Measurements from ENCODE around the gene GPR15. TPM values are rescaled to one million over a fixed set of nuclear protein-coding genes. Genes with fewer than 3 reads are reported as not detected.

Gene GPR15
- total and polyA plus RNA-seq, 10 of the 15 experiments (the other 5 are each of a cell fraction or from before 2014, with no cell fraction given) = 70.7 to 150 (median 115) TPM

DNA sequence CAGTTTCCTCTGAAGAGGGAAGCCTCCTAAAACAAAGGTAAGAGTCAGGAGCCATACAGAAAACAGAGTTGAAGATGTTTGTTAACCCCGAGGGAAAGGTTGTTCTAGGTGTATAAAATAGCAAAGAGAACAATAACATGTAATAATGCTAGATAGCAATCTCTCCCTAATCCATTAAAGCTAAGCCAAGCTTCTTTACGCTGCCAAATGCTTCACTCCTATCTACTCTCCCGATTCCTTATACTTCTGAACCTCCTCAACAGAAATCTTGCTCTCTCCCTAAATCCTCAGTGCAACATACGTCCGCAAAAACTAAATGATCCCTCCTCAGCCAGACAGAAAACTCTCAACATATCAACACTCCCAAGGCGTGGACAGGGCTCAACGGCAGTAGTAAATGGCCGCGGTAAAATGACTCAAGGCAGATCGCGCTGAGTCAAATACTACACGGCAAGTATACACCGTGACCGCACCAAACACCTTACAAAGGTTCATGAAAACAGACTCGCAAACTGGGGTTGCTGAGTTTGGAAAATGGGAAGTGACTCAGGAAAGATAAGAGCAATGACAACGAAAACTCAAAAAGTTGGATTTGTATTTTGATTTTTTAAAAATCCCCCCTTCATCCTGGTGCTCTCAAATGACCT lies 9.8 kb upstream of the GPR15 start (continued):
- 0 out of 2 replicates have a peak, but pooled peaks have one; percentile 52 for TF ChIP-seq YBX1 (IDR thresholded peaks at IDR 0.05)

DNA sequence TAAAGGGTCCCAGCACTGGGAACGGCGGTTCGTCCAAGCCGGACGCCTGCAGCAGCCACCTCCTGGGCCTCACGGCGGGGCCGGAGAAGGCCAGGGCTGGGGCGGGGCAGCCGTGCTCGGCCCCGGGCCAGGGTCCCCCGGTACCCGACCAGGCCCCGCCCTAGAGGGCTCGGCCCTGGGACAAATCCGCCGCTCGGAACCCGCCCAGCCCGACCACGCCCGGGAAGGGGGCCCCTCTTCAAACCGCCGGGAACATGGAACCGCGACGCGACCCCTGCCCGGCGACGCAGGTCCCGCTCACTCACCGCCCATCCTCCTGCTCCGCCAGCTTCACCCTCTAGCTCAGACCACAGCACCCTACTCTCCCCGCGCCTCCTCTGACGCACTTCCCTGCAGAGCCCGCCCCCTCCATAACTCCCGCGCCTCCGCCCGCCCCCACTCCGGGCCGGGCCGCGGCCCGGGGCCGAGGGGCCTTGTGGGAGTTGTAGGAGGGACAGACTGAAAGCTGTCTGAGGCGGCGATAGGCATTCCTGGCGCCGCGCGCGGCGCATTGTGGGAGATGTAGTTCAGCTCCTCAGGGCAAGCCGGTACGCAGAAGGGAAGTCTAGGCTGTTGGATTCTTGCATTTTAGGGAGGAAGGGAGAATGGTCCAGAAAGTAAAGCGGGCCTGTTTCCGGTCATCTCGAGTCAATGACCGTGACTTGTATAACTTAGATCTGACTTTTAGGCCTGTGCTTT lies 9.1 kb upstream of the GPR15 start, which contains the start of gene CLDND1:
CLDND1 (minus strand) TSS at position 359 of the 738 bp plus-strand sequence. CDS start 1,478 bp downstream, outside the sequence.
- Histone ChIP-seq H3K4me1 (ENCODE audit: control insufficient read depth, insufficient read depth, low read length) (peaks cover 14% of the 10 kb centered on the region; the same call in 1 of the 2 replicates), H3K27me3 (replicated peaks in 1 of 2; ENCODE audit: control insufficient read depth in 2 of 2, insufficient read depth in 2 of 2, low read length in 1 of 2) (no peaks in the 10 kb centered on the region), H3K4me3 (peak within 1 kb of the TSS; percentile 82), H3K79me2 (ENCODE audit: control insufficient read depth, insufficient read depth, low read length) (peaks cover 98% of the 10 kb centered on the region), H3K9ac (ENCODE audit: control insufficient read depth, insufficient read depth, low read length) (peak within 1 kb of the TSS; percentile 89), H4K20me1 (ENCODE audit: control insufficient read depth, insufficient read depth) (no peaks in the 10 kb centered on the region), H3K9me3 (replicated peaks; ENCODE audit: control insufficient read depth, insufficient read depth, low read length) (no peaks in the 10 kb centered on the region), H2AFZ (ENCODE audit: control insufficient read depth, low read depth, low read length) (peak within 1 kb of the TSS; percentile 43), H3K36me3 (ENCODE audit: control insufficient read depth in 2 of 2, insufficient read depth in 2 of 2, low read length in 1 of 2) (peaks cover 0 to 21% of the 10 kb centered on the region in 2 experiments; a peak in 3 of 4 replicates), H3K4me2 (ENCODE audit: control insufficient read depth, insufficient read depth) (peak within 1 kb of the TSS; percentile 81), H3K27ac (ENCODE audit: control insufficient read depth, insufficient read depth) (peak within 1 kb of the TSS; percentile 85)
- ChIA-PET POLR2A (interaction anchor here (0.6 to 2.0 kb wide), 13 partner anchors 10 to 70 kb away, joined by 3 to 11 read pairs (median 4); partner anchors contain the start of gene CPOX), SMC1A (ENCODE audit: uncharacterized antibody, unreplicated experiment) (interaction anchor here (0.8 to 5.7 kb wide), 16 partner anchors 10 to 71 kb away, joined by 3 to 37 read pairs (median 3); partner anchors contain the start of genes CPOX and GPR15), CTCF (interaction anchor here (0.7 to 2.4 kb wide), 11 partner anchors 8 to 483 kb away, joined by 3 to 9 read pairs (median 4); no protein-coding TSS in a partner anchor), RAD21 (ENCODE audit: unreplicated experiment) (interaction anchor here (0.8 to 2.8 kb wide), 19 partner anchors 10 to 135 kb away, joined by 3 to 20 read pairs (median 5); partner anchors contain the start of genes CPOX and GPR15)
- in situ Hi-C loops (cut with MboI) (no loop called here), intact Hi-C loops (cut with micrococcal nuclease; ENCODE audit: unreplicated experiment) (loop anchor here (2.0 to 5.0 kb wide), 2 partner anchors 75 to 162 kb away; no protein-coding TSS in a partner anchor)
- peak; percentile 86 for ATAC-seq
- DNase-seq (ENCODE audit: low read depth, low spot score) = peak; percentile 88
- FAIRE-seq = peak; percentile 35
- under 1% methylated on average over 46 of the region's 63 CpGs for WGBS (ENCODE audit: insufficient coverage, insufficient replicate concordance, low lambda C conversion rate, missing lambda C conversion rate)
- BruUV-seq (replicated peaks) = no TSS peak
- TF ChIP-seq RUNX3 (IDR thresholded peaks at IDR 0.05; ENCODE audit: low read length) (peak; percentile 62), EP300 (IDR thresholded peaks at IDR 0.05; ENCODE audit: borderline replicate concordance in 1 of 2, control insufficient read depth in 1 of 2, low read depth in 2 of 2, low read length in 2 of 2) (no peak), IKZF1 (conservative IDR thresholded peaks at IDR 0.05) (peak; percentile 90)
- TF ChIP-seq, protein P1, sequence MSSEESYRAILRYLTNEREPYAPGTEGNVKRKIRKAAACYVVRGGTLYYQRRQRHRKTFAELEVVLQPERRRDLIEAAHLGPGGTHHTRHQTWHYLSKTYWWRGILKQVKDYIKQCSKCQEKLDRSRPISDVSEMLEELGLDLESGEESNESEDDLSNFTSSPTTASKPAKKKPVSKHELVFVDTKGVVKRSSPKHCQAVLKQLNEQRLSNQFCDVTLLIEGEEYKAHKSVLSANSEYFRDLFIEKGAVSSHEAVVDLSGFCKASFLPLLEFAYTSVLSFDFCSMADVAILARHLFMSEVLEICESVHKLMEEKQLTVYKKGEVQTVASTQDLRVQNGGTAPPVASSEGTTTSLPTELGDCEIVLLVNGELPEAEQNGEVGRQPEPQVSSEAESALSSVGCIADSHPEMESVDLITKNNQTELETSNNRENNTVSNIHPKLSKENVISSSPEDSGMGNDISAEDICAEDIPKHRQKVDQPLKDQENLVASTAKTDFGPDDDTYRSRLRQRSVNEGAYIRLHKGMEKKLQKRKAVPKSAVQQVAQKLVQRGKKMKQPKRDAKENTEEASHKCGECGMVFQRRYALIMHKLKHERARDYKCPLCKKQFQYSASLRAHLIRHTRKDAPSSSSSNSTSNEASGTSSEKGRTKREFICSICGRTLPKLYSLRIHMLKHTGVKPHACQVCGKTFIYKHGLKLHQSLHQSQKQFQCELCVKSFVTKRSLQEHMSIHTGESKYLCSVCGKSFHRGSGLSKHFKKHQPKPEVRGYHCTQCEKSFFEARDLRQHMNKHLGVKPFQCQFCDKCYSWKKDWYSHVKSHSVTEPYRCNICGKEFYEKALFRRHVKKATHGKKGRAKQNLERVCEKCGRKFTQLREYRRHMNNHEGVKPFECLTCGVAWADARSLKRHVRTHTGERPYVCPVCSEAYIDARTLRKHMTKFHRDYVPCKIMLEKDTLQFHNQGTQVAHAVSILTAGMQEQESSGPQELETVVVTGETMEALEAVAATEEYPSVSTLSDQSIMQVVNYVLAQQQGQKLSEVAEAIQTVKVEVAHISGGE (CRISPR knock-in tag; IDR thresholded peaks at IDR 0.05) = peak; percentile 38; the same call in 1 of the 2 replicates
- TF ChIP-seq, protein P2, sequence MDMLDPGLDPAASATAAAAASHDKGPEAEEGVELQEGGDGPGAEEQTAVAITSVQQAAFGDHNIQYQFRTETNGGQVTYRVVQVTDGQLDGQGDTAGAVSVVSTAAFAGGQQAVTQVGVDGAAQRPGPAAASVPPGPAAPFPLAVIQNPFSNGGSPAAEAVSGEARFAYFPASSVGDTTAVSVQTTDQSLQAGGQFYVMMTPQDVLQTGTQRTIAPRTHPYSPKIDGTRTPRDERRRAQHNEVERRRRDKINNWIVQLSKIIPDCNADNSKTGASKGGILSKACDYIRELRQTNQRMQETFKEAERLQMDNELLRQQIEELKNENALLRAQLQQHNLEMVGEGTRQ (IDR thresholded peaks at IDR 0.05; ENCODE audit: borderline replicate concordance, low read depth, low read length) = no peak
- TF ChIP-seq, protein P3, sequence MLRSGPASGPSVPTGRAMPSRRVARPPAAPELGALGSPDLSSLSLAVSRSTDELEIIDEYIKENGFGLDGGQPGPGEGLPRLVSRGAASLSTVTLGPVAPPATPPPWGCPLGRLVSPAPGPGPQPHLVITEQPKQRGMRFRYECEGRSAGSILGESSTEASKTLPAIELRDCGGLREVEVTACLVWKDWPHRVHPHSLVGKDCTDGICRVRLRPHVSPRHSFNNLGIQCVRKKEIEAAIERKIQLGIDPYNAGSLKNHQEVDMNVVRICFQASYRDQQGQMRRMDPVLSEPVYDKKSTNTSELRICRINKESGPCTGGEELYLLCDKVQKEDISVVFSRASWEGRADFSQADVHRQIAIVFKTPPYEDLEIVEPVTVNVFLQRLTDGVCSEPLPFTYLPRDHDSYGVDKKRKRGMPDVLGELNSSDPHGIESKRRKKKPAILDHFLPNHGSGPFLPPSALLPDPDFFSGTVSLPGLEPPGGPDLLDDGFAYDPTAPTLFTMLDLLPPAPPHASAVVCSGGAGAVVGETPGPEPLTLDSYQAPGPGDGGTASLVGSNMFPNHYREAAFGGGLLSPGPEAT (IDR thresholded peaks at IDR 0.05; ENCODE audit: low read depth) = no peak
- TF ChIP-seq, protein P4, sequence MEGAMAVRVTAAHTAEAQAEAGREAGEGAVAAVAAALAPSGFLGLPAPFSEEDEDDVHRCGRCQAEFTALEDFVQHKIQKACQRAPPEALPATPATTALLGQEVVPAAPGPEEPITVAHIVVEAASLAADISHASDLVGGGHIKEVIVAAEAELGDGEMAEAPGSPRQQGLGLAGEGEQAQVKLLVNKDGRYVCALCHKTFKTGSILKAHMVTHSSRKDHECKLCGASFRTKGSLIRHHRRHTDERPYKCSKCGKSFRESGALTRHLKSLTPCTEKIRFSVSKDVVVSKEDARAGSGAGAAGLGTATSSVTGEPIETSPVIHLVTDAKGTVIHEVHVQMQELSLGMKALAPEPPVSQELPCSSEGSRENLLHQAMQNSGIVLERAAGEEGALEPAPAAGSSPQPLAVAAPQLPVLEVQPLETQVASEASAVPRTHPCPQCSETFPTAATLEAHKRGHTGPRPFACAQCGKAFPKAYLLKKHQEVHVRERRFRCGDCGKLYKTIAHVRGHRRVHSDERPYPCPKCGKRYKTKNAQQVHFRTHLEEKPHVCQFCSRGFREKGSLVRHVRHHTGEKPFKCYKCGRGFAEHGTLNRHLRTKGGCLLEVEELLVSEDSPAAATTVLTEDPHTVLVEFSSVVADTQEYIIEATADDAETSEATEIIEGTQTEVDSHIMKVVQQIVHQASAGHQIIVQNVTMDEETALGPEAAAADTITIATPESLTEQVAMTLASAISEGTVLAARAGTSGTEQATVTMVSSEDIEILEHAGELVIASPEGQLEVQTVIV (IDR thresholded peaks at IDR 0.05; ENCODE audit: borderline replicate concordance, partially characterized antibody) = no peak

All from GM12878 (cell line).